Measurements from ENCODE around the gene SLC44A3.
A peak's percentile ranks its signal among the peaks of the same experiment; 100 is the strongest.

Gene SLC44A3

DNA sequence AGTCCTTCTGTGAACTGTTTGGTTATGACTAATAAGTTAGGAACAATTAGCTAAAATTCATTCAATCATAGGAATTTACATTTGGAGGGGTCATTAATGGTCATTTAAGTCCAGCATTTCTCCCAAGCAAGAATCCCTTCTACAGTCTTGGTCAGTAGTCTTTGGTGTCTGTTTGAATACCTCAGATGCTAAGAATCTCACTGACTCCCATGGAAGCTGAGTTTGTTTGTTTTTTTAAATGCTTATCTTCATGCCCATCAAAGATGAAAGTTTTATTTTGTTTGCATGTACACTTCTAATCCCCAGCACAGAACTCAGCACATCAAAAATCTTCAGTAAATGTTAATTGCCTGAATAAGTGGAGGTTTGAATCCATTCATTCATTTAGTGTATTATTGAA lies 41.3 kb upstream of the SLC44A3 start:
- TF ChIP-seq, protein P1, sequence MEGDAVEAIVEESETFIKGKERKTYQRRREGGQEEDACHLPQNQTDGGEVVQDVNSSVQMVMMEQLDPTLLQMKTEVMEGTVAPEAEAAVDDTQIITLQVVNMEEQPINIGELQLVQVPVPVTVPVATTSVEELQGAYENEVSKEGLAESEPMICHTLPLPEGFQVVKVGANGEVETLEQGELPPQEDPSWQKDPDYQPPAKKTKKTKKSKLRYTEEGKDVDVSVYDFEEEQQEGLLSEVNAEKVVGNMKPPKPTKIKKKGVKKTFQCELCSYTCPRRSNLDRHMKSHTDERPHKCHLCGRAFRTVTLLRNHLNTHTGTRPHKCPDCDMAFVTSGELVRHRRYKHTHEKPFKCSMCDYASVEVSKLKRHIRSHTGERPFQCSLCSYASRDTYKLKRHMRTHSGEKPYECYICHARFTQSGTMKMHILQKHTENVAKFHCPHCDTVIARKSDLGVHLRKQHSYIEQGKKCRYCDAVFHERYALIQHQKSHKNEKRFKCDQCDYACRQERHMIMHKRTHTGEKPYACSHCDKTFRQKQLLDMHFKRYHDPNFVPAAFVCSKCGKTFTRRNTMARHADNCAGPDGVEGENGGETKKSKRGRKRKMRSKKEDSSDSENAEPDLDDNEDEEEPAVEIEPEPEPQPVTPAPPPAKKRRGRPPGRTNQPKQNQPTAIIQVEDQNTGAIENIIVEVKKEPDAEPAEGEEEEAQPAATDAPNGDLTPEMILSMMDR (IDR thresholded peaks at IDR 0.05; ENCODE audit: extremely low read depth, missing control alignments), result no peak
- no peak for DNase-seq (ENCODE audit: low spot score)

DNA sequence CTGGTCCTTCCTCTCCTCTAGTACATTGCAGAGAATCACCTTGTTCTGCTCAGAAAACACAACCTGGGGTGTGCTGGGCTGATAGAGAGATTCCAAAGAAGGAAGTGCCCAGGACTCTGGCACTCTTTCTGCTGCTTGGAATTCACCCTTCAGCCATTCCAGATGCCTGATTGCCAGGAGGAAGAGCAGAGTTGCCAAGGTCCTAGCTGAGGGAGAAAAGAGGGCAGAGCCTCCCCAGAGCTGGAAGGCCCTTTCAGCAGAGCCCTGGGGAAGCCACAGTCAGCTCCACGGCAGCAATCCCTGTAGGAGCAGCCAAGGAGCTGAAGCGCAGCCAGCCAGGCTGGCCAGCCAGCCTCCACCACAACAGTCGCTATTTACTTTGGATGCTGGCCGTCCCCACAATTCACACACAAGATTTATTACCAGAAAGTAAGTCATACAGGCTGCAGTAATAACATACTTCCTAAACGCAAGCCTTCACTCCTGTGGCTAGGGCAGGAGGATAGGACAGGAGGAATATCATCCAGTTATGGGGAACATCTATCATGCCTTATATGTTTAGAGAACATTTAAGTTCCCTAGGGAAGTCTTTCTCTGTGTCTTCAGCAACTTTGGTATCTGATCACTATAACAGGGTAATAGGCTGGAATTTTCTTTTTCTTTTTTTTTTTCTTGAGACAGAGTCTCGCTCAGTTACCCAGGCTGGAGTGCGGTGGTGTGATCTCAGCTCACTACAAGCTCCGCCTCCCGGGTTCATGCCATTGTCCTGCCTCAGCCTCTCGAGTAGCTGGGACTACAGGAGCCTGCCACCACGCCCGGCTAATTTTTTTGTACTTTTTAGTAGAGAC lies 36.6 kb upstream of the SLC44A3 start:
- DNase-seq (ENCODE audit: low spot score), result no peak
- TF ChIP-seq, protein P1 (IDR thresholded peaks at IDR 0.05; ENCODE audit: extremely low read depth, missing control alignments), result no peak

DNA sequence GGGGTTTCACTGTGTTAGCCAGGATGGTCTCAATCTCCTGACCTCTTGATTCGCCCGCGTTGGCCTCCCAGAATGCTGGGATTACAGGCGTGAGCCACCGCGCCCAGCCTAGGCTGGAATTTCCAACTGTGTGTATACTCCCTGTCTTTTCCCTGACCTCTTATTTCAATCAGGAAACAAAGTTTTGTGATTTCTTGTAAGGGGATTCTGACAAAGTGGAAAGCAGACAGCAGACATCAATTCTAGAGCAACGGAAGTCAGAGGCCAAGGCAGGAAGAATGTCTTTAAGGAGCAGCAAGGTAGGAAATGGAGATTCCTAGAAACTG lies 36.0 kb upstream of the SLC44A3 start:
- TF ChIP-seq, protein P1 (IDR thresholded peaks at IDR 0.05; ENCODE audit: extremely low read depth, missing control alignments), result no peak
- no peak for DNase-seq (ENCODE audit: low spot score)

DNA sequence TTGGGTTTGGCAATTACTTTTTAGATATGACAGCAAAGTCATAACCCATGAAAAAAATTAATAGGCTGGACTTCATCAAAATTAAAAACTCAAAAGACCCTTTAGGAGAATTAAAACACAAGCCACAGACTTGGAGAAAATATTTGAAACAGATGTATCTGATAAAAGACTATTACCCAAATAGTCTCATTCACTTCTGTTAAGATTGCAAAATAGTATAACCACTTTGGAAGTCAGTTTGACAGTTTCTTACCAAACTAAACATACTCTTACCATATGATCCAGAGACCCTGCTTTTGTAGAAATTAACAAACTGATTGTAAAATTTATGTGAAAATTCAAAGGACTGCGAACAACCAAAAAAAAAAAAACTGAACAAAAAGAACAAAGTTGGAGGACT lies 32.5 kb upstream of the SLC44A3 start:
- TF ChIP-seq, protein P1 (IDR thresholded peaks at IDR 0.05; ENCODE audit: extremely low read depth, missing control alignments), result no peak
- DNase-seq (ENCODE audit: low spot score), result no peak

DNA sequence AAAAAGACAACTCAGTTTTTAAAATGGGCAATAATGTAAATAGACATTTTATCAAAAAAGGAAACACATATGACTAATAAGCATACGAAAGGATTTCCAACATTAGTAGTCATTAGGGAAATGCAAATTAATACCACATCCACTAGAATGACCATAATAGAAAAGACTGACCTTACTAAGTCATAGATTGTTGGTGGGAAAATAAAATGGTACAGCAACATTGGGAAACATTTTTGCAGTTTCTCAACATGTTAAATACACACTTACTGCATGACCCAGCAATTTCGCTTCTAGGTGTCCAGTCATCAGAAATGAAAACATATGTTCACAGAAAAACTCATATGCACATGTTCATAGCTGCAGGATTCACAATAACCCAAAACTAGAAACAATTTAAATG lies 29.9 kb upstream of the SLC44A3 start:
- TF ChIP-seq, protein P1 (IDR thresholded peaks at IDR 0.05; ENCODE audit: extremely low read depth, missing control alignments), result no peak
- no peak for DNase-seq (ENCODE audit: low spot score)

DNA sequence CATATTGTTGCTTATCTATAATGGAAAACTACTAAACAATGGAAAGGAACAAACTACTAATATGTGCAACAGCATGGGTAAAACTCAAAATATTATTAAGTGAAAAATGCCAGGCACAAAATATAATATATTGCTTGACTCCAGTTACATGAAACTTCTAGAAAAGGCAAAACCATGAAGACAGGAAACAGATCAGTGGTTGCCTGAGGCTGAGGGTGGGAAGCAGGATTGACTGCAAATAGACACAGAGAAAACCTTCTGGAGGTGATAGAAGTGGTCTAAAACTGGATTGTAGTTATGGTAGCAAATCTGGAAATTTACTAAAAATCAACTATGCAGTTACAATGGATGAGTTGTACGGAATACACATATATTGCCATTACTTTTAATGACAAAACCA lies 29.5 kb upstream of the SLC44A3 start:
- DNase-seq (ENCODE audit: low spot score), result no peak
- TF ChIP-seq, protein P1 (IDR thresholded peaks at IDR 0.05; ENCODE audit: extremely low read depth, missing control alignments), result no peak

DNA sequence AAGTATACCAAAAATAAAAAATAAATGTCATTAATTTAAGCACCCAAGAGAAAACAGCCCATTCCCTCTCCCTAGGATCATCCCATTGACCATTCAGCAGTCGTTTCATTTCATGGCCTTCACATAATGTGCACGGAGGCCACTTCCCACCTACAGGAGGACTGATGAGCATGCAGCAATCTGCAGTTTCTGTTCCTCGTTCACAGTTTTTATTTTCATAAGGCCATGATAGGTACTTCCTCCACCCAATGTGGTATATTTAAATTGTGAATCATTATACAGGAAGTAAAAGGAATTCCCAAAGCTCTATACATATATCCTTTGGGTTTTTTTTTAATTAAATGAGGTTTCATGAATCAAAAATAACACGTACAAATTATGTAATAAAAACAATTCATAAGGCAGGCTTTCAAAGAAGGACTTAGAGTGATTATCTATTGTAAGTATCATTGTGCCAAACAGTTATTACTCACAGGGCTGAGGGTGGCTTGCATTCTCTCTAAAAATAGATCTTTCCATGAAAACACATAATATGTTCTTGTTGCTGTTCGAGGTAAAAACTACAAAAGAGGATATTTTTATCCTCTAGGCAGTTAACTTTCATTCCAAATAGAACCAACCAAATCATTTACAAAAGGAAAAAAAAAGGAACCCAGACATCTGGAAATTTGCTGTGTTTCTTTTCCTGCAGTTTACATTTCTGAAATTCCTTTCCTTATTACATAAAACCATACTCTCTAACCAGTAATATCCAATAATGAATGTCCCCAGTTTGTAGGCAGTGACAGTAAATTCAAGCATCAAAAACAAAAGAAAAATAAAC lies 27.5 kb upstream of the SLC44A3 start:
- TF ChIP-seq, protein P1 (IDR thresholded peaks at IDR 0.05; ENCODE audit: extremely low read depth, missing control alignments), result no peak
- peak; percentile 47 for DNase-seq (ENCODE audit: low spot score)

All from GM20000 (cell line).